COR-L47 (cell line): Measurements from ENCODE around the gene IL1RAPL1.

Experiments
- DNase-seq: peaks from one replicate; lab custom pipeline; 2025; lab: John Stamatoyannopoulos, UW

IL1RAPL1 gene

DNA sequence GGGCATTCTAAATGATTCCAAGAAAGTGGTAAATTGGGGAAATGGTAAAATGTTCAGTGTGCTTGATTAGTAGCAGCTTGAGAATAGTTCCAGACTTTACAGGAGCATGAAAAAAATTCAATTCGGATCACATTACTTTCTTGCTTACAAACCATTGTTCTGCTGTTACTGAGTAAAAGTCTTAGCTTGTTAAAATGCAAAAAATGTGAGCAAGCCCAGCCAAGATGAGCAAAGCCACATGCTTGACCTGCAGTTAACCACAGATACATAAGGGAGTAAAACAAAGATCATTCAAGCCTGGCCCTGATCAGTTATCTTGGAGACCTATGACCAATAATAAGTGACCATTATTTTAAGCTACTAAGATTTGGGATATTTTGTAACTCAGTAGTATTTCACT lies 1065.2 kb downstream of the IL1RAPL1 start:
- no peak for DNase-seq

DNA sequence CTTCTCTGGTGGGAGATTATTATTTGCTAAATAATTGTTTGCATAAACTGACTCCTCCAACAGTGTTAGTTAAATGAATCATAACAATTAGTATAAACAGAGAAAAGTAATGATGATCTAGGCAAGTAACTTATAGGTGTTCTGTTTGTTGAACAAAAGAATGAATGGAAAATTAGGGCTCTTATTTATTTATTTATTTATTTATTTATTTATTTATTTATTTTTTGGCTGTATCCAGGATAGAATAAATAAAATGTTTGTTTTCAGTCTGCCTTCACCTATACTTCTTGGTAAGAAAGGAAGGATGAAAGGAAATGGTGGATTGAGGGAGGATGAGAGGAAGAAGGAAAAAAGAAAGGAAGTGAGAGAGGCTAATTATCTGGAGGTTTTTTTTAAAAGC lies 1066.5 kb downstream of the IL1RAPL1 start:
- no peak for DNase-seq

DNA sequence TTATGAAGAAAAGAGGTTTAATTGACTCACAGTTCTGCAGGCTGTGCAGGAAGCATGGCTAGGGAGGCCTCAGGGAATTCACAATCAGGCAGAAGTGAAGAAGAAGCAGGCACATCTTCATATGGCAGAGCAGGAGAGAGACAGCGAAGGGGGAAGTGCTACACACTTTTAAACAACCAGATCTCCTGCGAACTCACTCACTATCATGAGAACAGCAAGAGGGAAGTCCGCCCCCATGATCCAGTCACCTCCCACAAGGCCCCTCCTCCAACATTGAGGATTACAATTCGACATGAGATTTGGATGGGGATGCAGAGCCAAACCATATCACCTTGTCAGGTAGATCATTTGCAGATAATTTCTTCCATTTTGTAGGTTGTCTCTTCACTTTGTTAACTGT lies 1072.7 kb downstream of the IL1RAPL1 start:
- DNase-seq: no peak

DNA sequence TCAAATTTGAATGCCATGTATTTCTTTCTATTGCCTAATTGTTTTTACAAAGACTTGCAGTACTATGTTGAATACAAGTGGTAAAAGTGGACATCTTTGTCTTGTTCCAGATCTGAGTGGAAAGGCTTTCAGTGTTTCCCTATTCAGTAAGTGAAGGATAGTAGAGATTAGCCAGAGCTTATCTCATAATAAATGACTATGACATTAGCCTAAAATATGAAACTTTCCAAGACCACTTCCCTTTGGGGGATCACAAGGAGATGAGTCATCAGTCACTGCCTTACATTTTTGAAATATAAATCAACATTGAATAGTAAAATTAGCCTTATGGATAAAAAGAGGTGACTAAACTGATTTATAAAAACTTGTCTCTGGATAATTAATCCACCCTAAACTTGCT lies 1074.0 kb downstream of the IL1RAPL1 start:
- DNase-seq: no peak

DNA sequence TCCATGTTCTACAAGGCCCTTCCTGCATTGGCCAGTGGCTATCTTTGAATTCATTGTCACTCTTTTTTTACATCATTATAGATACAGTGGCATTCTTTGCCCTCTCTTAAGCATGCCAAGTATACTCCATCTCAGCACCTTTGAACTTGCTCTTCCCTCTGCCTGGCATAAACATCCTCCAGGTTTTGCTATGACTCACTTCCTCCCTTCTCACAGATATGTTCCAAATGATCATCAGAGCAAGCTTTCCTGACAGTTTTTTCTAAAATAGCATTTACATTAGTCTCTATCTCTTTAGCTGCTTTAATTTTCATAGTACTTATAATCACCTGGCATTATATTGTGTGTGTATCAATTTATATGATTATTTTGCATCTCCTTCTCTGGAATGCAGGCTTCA lies 1074.9 kb downstream of the IL1RAPL1 start:
- DNase-seq: no peak

DNA sequence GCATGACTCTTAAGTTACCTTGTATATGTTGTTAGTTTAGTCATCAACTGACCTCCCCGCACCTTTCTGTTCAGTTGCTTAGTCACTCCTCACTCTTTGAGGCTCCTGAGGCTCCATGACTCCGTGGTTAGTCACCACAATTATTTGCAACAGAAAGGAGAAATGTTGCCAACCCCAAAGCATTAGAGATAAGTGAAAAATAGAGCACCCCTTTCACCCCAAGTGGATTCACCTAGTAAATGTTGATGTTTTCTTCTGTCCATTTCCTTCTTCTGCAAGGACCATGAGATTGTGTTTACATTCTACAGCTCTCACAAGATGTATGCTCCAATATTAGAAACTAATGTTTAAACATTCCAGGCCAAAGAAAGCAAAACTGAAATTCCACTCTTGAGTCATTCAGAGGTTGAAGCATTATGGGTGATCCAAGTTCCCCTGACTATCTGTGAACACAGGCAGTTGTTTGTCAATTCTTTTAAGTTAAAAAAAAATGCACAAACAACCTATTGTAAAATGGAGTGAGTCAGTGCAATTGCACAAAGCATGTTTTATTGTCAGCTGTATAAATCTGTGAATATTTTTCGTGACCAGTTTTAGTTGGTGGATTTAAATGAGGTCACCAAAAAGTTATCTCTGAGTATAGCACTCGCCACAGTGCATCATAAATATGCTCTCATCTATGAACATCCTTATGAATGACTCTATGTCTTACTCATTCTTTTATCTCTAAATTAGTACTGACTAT lies 1075.7 kb downstream of the IL1RAPL1 start:
- no peak for DNase-seq

DNA sequence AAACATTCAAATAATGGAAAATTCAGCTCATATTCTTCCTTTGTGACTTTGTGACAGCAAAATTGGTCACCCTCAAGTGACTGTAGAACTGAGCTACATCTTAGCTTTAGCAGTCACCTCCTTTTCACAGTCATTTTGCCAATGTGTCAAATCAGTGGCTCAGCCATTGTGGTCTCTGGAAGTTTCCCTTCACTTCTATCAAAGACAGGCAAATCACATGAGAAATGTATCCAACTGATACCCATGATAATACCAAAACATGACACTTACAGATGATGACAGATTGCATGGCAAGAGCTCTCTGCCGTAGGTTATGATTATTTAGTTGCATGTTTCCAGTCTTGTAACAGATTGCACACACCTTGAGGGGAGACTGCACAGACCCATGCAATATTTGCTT lies 1078.3 kb downstream of the IL1RAPL1 start:
- DNase-seq: no peak

DNA sequence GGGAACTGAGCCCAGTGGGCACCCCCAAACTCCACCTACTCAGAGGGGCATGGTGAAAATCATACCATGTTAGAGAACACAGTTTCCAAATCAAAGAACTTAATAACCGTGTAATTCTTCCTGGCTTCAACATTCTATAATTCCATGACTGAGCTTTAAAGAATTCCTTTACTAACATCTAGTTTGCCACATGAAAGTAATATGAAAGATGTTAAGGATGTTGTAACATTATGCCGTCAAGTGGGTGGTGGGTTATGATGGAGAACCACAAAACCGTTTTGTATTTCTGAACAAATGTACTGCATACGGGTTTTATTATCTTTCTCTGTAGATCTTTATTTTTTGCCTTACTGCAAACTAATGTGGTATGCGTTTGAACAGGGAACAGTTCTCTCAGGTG lies 1079.1 kb downstream of the IL1RAPL1 start:
- no peak for DNase-seq

DNA sequence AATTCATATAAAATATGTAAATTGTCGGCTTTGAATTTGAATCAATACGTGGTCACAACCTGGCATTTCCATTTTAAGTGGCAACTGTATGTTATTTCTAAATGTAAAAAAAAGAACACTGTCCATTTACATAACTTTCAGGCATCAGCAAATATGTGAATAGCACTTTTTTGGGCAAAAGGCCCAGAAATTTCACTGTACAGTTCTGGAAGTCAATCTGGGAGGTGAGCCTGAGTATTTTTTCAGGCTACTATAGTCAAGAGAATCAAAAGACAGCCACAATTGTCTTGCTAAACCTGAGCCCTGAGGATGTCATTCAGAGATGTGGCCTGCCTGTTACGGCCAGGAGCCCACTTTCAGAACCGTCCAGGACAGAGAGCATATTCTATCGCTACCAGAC lies 1084.2 kb downstream of the IL1RAPL1 start:
- no peak for DNase-seq

DNA sequence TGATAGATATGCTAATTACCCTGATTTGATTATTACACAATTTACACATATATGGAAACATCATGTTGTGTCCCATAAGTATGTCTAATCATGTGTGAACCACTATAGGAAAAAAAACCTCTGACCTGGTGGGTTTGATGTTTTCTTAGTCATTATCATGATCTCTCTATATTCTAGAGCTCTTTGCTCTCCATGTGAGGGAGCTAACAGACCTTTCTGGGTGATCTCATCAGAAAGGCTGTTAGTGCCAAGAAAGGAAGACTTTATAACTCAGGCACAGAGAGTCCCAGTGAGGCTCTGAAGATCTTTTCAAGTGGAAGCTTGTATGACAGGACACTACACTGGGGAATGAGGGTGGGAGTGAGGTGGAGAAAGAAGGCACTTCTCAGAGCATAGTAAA lies 1100.4 kb downstream of the IL1RAPL1 start:
- no peak for DNase-seq

DNA sequence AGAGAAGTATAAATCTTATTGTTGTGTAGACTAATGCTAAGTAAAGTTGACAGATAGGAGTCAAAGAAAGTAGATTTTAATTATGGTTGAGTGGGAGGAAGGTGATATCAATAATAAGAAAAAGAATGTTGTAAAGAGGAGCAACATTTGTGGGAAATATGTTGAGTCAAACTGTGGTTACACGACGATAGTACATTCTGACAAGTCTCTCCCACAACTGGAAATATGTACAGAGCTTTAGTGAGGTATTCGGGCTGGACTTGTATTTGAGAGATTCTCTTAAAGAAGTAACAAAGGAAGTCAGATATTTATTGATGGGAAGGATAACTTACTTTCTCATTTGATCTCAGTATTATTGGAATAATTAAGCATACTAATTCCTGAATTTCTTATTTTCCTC lies 1102.8 kb downstream of the IL1RAPL1 start:
- no peak for DNase-seq

DNA sequence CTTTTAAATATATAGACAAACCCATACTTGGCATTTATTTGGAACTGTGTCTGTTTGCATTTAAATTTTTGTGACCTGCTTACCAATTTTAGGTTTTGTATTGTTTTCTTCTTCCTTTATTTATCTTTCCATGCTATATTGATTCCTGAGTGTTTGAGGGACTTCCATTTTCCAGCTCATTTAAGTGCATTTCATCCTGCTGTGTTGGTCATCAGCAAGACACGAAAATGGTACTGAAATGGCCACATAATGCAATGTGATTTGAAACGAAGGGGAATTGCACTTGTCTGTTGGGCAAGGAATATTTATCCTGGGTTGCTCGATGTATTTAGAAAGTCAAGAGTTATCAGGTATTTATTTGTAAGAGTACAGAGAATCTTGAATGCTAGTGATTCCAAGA lies 1103.8 kb downstream of the IL1RAPL1 start:
- DNase-seq: no peak

DNA sequence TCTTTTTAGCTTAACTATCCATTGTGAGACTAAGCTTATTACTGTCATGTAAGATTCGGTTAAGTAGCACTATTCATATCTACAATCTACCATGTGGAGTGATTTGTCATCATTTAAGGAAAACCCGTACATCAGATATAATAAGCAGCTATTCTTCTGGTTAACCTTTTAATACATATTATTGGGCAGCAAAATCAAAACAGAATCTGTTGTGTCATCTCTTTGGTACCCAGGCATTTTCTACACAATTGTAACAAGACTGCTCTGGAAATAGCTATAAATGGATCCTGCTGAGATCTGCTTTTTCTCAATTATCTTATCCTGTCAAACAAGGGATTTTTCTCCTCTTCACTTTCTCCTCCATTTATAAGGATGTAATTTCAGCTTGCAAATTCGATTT lies 1106.7 kb downstream of the IL1RAPL1 start:
- no peak for DNase-seq

DNA sequence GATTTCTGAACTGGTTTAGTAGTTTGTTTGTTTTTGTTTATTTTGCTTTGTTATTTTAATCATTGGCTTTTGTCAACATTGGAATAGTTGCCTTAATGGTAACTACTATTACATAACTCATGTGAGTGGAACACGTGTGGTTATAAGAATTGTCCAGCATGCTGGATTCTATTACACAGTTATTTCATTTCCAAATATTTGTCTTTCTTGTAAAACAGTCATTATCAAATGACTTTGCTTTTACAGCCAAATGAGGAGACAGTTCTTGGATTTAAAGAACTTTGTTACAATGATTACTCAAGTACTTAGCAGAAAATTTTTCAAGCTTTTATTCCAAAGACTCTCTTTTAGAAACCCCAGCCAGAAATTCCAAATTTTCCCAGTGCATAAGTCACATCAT lies 1112.0 kb downstream of the IL1RAPL1 start:
- no peak for DNase-seq

DNA sequence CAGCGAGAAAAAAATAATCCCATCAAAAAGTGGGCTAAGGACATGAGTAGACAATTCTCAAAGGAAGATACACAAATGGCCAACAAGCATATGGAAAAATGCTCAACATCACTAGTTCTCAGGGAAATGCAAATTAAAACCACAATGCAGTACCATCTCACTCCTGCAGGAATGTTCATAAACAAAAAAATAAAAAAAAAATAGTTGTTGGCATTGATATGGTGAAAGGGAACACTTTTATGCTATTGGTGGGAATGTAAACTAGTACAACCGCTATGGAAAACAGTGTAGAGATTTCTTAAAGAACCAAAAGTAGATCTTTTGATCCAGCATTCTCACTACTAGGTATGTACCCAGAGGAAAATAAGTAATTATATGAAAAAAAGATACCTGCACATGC lies 1119.8 kb downstream of the IL1RAPL1 start:
- no peak for DNase-seq

DNA sequence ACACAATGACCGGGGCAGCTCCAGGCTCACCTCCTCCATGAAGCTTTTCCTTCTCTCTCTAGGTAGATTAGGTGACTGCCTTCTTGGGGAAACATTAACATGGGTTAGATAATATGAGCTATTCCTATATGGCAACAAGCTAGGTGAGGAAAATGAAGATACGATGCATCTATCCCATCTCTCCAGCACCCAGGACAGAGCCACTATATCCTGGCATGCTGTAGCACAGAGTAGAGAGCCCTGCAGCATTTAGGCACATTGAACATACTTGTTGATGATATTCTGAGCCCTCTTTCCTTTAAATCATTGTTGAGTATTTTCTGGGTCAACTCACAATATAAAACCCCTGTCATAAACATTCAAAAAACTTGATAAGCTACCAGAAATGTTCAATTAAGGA lies 1133.9 kb downstream of the IL1RAPL1 start:
- no peak for DNase-seq

DNA sequence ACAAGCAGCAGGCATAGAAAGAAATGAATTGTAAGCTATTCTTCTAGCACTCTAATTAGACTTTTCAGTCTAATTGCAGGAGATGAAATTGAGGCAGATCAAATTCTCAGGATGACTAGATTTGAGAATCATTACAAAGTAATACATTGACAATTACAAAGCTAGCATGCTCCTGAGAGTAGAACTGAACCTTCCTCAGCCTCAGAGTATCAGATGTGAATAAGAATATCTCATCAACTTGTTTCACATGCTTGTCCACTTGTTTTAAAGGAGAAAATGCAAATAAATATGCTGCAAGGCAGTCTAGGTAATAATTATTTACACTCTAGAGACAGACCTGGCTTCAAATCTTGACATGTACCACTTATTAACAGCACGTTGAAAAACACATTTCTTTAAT lies 1137.1 kb downstream of the IL1RAPL1 start:
- DNase-seq: no peak

DNA sequence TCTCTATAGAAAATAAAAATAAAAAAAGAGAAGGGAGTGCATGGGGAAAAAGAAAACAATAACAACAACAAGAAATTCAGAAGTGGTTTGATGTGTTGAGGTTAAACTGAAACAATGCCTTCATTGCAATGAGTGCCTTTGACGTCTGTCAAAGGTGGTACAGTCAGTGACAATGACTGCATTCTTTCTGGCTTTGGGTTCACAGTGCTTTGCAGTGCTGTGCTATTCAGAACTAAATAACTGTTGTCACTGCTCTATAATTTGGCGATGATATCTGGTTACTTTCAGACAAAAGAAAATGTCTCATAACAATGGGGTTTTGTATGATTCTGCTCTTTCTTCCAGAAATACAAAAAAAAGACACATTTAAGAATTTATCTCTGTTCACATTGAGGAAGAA lies 1139.6 kb downstream of the IL1RAPL1 start:
- DNase-seq: no peak

DNA sequence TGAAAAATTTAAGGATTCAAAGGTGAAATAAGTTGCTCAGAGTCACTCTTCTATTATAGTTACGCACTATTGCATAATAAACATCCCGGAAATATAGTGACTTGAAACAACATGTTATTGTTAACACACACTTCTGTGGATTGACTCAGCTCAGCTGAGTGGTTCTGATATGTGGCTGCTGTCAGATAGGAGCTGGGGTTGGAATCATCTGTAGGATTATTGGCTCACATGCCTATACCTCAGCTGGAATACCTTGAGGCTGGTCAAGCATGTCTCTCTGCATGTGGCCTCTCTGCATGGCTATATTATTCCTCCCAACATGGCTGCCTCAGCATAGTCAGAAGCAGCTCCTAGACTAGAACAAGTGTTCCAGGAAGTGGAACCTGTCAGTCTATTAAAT lies 1141.4 kb downstream of the IL1RAPL1 start:
- DNase-seq: no peak

DNA sequence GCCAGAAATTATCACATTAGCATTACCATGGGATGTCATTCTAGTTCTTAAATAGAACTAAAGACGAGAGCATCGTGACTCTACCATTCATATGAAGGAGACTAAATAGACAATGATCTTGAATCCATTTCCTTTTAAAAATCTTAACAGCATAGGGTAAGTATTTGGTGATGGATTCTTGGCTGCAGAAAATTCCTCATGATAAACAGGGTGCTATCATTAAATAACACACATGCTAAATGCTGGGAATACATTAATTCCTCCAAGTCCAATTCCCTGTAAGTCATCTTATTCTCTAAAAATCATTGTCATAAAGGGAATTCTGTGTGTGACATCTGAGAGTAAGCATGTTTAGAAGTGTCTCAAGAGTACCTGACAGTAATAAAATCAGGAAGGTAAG lies 1157.7 kb downstream of the IL1RAPL1 start:
- DNase-seq: no peak

DNA sequence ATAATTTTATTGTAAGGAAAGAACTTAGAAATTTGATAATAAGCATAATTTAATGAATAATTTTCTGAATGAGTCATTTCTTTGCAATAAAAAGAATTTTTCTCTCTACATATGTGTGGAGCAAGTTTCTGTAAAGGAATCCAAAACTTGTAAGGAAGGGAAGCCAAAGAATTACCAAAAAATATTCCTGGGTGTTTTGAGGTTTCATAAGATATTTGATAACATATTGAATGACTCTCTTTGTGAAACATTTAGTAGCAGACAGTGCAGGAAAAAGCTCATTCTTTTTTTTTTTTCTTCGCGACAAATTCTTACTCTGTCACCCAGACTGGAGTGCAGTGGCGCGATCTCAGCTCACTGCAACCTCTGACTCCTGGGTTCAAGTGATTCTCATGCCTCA lies 1159.1 kb downstream of the IL1RAPL1 start:
- no peak for DNase-seq

DNA sequence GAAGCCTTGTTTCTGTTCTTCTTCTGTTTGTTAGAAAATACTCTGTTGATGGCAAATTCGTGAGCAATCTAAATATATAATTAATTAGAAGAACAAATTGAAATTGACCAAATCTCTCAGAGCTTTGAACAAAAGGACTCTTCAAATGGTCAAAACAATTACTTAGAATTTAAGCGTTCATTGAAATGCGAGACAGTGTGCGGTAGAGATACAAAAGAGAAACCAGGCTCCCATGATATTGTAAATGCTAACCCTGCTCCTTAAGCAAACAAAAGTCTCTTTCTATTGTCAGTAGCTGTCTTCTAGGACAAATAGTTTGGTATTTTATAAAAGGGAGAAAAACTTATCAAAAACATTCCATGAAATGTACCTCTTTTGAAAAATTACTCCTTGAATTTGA lies 1174.8 kb downstream of the IL1RAPL1 start:
- DNase-seq: no peak

DNA sequence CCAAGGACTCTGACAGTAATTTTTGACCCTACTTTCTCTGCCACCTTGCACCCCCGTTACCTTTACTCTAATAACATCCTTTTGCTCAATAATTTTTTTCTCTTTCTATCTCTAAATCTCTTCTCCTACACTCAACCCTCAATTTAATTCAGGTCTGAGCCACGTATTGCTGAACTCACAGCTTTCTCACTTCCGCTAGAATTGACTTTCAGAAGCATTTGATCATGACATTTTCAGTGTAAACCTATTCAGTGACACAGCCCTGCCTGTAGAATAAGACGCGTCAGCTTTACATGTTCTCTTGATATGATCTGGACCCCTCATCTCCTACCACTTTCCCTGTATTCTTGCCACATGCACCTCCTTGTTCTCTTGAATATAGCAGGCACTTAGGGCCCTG lies 1188.6 kb downstream of the IL1RAPL1 start:
- DNase-seq: no peak

DNA sequence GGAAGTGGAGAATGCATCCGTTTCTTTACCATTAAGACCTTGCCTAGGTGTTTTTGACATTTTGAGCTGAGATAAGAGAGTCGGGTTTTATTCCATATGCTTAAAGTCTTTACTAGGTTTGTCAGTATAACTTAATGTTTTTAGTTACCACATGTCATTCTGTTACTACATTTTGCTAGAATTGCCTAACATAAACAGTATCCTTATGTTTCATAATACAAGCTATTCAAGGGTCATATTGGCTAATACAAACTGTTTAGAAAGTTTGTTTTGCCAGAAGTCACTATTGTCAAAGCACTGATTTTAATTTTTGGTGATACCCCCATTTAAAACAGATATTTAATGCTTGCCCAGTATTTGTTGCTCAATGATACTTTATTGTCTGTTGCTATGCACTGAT lies 1200.4 kb downstream of the IL1RAPL1 start:
- no peak for DNase-seq
